Activated CD8-positive, alpha-beta memory T cell treated with anti-CD3 and anti-CD28 coated beads, Interleukin-2, amount 50 U/mL, for 4 hours (primary cell): ENCODE results near the gene TSFM.
A peak's percentile ranks its signal among the peaks of the same experiment; 100 is the strongest.

ENCODE experiments used
- DNase-seq: peaks from one replicate; pipeline ENCODE4 v3.0.0-alpha.2; 2020

Gene TSFM

GRCh38 chr12:57746025-57746424 is 36.6 kb upstream of the TSFM start:
- no peak for DNase-seq

GRCh38 chr12:57749061-57749460 is 33.5 kb upstream of the TSFM start:
- no peak for DNase-seq

- DNase-seq = no peak
Measured at GRCh38 chr12:57750561-57751431, 31.8 kb upstream of the TSFM start.

DNA sequence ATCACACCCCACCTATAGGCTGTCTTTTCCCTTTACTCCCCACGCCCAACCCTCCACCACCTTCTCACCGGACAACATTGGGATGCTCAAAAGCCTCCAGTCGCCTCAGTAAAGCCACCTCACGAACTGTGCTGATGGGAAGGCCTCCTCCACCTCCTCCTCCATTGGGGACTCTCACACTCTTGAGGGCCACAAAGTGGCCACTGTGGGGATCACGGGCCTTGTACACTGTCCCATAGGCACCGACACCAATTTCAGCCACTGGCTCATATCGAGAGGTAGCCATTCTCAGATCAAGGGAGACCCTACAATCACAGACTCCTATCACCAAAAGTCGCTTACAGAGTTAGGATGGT is 31.2 kb upstream of the TSFM start:
- DNase-seq = no peak

GRCh38 chr12:57751788-57752667 is 30.6 kb upstream of the TSFM start, which contains the start of gene CDK4:
Gene CDK4 (minus strand): TSS chr12:57752310. CDS start chr12:57751717, 593 bp downstream.
- DNase-seq = peak; percentile 97

DNA sequence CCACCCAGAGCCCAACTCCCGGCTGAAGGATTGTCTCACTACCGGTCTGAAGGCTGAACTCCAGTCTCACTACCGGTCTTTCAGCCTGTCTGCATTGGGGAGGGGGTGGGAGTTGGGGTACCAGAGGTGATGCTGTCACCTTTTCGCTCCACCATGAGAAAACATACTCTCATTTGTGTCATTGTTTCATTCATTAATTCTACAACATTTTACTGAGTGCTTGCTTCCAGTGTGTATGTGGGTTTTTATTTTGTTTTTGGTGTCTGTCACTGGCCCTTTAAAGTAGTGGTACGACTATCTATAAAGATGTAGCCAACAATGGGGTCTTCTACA is 30.0 kb upstream of the TSFM start:
- DNase-seq = no peak

DNA sequence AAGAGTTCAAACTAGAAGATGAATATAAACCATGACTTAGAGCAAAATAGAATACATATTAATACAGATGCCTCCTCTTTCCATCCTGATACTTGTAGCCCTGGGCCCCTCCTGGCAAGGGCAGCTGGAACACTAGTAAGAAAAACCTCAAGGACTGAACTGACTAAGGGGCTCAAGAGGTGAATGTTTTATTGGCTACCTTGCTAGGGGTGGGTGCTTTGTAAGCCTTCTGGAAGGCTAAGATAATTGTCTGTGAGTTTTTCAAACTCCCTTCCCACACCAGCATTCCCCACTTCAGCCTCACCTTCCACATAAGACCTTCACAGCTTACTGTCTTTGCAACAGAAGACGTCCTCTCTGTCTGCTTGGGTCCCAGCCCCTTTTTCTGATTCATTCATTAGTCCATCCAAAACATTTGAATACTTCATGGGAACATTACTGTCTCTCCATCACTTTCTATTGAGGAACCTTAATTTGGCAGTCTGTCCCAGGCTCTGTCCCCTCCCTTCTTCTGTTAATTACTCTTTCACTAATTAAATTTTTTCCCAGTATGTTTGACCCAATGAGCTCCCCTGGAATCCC is 28.7 kb upstream of the TSFM start:
- DNase-seq = no peak

GRCh38 chr12:57754411-57755193 is 28.0 kb upstream of the TSFM start, which contains the start of gene MARCHF9:
Gene MARCHF9 (plus strand): TSS chr12:57755103. CDS start chr12:57755529, 426 bp downstream.
- DNase-seq = peak; percentile 81

GRCh38 chr12:57755194-57755453 is 27.5 kb upstream of the TSFM start:
- no peak for DNase-seq

DNA sequence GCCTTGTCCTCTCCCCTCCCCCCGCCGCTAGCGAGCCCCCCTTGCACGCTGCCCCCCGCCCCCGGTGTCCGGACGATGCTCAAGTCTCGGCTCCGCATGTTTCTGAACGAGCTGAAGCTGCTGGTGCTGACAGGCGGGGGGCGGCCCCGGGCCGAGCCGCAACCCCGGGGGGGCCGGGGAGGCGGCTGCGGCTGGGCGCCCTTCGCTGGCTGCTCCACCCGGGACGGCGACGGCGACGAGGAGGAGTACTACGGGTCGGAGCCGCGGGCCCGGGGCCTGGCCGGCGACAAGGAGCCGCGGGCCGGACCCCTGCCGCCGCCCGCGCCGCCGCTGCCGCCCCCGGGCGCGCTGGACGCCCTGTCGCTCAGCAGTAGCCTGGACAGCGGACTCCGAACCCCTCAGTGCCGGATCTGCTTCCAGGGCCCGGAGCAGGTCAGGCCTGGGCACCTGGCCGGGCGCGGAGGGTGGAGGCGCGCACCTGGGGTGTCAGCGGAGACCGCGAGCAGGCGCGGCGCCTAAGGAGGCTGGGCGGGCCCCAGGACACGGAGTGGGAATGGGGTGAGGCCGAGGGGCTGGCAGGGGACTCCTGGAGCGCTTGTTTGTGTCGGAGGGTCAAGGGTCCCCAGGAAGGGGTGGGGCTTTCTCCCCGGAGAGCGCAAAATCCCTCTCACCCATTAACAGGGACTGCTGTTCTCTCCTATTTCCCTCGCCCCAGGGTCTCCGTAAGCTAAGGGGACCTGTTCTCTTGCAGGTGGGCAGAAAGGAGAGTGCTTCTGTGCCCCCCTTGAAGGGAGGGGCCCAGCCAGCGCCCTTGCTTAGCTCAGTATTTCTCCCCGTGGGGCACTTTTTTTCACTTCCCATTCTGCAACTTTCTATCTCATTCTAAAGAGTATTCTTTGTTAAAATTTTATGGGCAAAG is 26.9 kb upstream of the TSFM start:
- DNase-seq = peak; percentile 45

DNA sequence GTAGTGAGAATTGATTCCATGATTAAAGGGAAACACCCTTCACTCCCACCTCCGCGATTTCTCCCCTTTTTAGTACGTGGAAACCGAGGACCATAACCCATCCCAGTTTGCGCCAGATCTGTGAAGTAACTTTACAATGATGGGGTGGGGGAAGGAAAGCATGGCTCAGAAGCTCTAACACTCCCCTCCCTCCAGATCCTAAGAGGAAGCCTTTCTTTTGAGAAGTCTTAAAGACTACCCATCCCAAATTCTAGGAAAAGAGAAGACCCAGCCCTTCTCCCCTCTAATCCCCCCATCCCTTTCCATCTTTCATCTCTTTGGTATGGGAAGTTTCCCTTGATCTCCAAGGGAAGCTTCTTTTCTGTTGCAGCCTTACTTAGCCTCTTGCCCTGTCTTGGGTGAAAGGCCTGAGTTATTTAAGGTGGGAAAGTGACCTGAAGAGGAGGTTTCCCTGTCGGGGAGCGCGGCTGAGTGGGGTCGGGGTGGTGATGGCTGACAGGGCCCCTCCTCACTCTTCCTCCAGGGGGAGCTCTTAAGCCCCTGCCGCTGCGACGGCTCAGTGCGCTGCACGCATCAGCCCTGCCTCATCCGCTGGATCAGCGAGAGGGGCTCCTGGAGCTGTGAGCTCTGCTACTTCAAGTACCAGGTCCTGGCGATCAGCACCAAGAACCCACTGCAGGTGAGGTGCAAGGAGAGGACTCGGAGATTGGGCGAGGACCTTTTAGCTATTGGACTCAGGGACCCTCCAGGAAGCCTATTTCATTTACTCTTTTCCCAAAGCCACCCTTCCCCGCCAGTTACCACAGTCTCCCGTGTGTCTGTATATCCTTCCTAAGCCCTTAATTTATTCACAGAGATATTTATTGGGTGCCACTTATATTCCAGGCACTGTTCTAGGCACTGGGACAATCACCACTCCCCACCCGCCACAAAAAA is 25.9 kb upstream of the TSFM start:
- DNase-seq = peak; percentile 72

- no peak for DNase-seq
Measured at GRCh38 chr12:57757771-57758170, 24.8 kb upstream of the TSFM start.

DNA sequence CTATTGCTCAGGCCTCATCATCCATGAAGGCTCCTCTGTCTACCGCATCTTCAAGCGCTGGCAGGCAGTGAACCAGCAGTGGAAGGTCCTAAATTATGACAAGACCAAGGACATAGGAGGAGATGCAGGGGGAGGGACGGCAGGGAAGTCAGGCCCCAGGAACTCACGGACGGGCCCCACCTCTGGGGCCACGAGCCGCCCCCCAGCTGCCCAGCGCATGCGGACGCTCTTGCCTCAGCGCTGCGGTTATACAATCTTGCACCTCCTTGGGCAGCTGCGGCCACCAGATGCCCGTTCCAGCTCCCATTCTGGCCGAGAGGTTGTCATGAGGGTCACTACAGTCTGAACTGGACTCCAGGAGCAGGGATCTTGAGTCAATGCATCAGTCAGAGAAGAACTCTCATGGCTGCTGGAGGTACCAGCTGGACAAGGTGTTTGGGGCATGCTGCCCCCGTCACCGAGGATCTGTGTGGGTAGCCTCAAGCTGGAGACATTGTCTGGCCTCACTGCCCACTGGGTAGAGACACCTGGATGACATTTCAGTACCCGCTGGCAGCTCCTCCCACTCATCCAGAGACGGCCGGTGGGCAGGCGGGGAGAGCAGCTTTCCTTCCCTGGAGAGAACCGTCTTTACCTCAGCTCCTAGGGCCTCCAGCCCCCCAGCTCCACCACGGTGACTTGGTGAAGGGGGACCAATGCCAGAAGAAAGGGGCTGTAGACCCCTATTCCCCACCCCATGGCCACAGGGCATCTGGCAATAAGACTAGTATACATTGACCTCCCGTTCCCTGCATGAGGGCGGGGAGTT is 23.8 kb upstream of the TSFM start:
- no peak for DNase-seq

DNA sequence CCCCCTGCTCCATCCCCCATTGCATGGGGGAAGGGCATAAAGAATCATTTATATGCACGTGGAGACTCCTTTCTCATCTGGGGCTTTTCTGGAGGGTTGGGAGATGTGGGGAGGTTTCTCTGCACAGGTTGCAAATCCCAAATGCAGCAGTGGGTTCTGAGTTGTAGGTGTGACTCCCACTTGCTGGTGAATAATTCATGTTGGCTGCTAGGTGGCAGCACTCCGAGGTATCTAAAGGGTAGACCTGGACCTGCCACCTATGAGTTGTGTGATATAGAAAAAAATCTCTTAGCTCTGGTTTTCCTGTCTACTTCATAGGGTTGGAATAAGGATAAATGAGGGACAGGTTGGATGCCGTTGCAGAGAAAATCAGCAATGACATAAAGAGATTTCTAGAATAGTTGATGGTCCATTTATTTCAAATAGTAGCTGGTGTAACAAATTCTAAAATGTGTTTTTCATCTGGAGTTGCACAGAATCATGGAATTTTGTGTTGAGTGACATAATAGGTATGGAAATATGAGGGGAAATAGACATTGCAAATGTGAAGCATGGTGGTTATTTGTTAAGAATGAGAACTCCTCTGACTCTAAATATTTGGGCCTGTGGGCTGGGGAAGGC is 23.1 kb upstream of the TSFM start:
- DNase-seq = peak; percentile 46

DNA sequence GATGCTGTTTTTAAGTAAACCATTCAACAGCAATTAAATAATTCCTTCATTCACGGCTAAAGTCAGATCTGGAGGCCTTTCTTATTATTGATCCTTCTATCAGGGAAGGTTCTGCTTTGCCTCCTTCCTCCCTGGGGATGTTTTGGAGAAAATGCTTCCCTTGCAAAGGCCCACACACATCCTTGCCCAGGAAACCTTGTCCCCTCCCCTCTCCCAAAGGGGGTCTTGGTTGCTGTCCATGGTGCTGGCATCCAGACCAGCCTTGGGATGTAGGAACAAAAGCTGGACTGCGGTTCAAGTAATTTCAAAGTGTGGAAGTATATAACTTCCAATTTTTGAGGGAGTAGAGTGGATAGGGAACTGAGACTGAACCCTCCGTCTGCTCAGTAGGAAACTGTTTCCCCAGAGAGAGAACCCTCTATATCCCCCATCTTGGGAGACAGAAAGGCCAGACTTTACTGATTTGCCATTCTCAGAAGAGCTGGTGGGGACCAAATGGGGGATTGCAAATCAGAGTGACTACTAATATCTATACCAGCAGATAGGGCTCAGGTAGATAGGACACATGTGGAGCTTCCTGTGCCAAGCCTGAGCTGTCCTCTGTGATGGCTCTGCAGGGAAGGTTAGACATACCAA is 22.1 kb upstream of the TSFM start:
- DNase-seq = no peak

- DNase-seq = no peak
Measured at GRCh38 chr12:57761391-57761998, 21.1 kb upstream of the TSFM start.

- no peak for DNase-seq
Measured at GRCh38 chr12:57762463-57762862, 20.1 kb upstream of the TSFM start.
